Thyroid gland (tissue), 4 donors: Measurements from ENCODE around the gene PARVB. TPM values are rescaled to one million over a fixed set of nuclear protein-coding genes. Genes with fewer than 3 reads are reported as not detected.

Source experiments
- DNase-seq, 2 donors: peaks; one replicate each; pipeline ENCODE4 v3.0.0-alpha.2; 2019
- H3K27ac ChIP-seq, 3 donors: fragments of 200-600 bp; sonication (generic); 1 replicate in 2 of 3; 2 replicates in 1 of 3; pipeline ENCODE4 v1.5.1; 2016 to 2019; ENCODE audit warnings: mild to moderate bottlenecking in 1 of 3, moderate library complexity in 1 of 3
- H3K27me3 ChIP-seq: fragments of 200-600 bp; sonication (generic); one replicate; pipeline ENCODE4 v1.5.1; 2019
- H3K36me3 ChIP-seq, 2 donors: fragments of 200-600 bp; sonication (generic); one replicate each; pipeline ENCODE4 v1.5.1; 2016 to 2019
- H3K4me1 ChIP-seq, 2 donors: fragments of 200-600 bp; sonication (generic); one replicate each; pipeline ENCODE4 v1.5.1; 2017 to 2019
- H3K4me3 ChIP-seq, 3 donors: fragments of 200-600 bp; sonication (generic); replicated peaks in 1 of 3; 1 replicate in 2 of 3; 2 replicates in 1 of 3; pipeline ENCODE4 v1.5.1; 2016; ENCODE audit warnings: mild to moderate bottlenecking in 1 of 3
- H3K9me3 ChIP-seq: fragments of 200-600 bp; sonication (generic); one replicate; pipeline ENCODE4 v1.5.1; 2017
- POLR2A ChIP-seq, 2 donors: fragments of 450-650 bp; IDR thresholded peaks; one replicate each; pipeline ENCODE4 v1.6.1; 2017; ENCODE audit warnings: antibody characterized with exemption in 2 of 2, mild to moderate bottlenecking in 2 of 2, moderate library complexity in 1 of 2
- WGBS, 2 donors: methylation state at CpG; one replicate each; pipeline ENCODE4 v1.1.5; 2017; 5-methylcytosine and 5-hydroxymethylcytosine counted together
- intact Hi-C: fragments of 100-400 bp; cut with DNase I; formaldehyde crosslinking; loops from one replicate; pipeline ENCODE4 v1.15.1; 2023
- total RNA-seq, 4 donors: library from RNA; depleted of rRNA; stranded (reverse); fragments of >200 nt; gene quantifications; one replicate each; pipeline ENCODE4 v1.2.3, GENCODE V29; 2016
- TF ChIP-seq, protein P1 (sequence below), 6 experiments: fragments of 200-600 bp in 3 of 6; fragments of 450-650 bp in 3 of 6; sonication (generic) in 3 of 6; IDR thresholded peaks; one replicate each; pipeline ENCODE4 v1.5.1; 2016 to 2019; ENCODE audit warnings: antibody characterized with exemption in 6 of 6, mild to moderate bottlenecking in 2 of 6, inconsistent platforms in 1 of 6, moderate library complexity in 1 of 6

PARVB gene
- total RNA-seq, 4 donors from 2014 or later, result 6.7 to 34.9 (median 11.0) TPM

DNA sequence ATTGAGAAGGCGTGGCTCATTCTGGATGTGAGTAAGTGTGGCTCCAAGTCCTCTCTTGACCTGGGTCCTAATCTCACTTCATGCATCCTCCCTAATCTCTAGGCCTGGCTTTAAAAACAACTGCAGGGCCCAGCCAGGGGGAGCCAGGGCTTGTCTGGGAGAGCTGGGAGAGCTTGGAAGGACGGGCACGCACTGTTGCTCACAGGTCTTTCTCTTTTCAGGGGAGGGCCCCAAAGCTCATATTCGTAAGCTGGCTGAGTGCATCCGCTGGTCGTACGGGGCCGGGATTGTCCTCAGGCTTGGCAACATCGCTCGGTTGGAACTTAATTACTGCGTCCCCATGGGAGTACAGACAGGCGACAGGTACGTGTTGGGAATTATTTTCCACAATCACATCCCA, 34.1 kb upstream of the PARVB start:
- DNase-seq, result no peak

DNA sequence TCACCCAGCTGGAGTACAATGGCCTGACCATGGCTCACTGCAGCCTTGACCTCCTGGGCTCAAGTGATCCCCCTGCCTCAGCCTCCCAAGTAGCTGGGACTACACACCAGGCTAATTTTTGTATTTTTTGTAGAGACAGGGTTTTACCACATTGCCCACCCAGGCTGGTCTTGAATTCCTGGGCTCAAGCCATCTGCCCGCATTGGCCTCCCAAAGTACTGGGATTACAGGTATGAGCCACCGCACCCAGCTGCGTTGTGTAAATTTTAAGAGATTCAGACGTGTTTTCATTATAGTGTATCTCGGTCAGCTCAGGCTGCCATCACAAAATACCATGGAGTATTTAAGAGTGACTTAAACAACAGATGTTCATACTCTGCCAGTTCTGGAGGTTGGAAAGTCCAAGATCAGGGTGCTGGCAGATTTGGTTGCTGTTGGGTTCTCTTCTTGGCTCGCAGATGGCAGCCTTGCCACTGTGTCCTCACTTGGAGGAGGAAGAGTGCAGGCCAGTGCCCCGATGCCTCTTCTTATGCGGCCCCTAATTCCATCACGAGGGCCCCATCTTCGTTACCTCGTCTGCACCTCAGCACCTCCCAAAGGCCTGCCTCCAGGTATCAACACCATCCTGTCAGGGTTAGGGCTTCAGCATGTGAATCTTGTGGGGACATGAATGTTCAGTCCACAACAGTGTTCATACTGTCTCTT, 32.6 kb upstream of the PARVB start:
- H3K9me3 ChIP-seq, result no peaks in the 10 kb centered on the region
- DNase-seq, result no peak
- intact Hi-C loops, result loop anchor here (5.0 kb wide), 1 partner anchor 636 kb away; no protein-coding TSS in a partner anchor
- TF ChIP-seq, protein P1, sequence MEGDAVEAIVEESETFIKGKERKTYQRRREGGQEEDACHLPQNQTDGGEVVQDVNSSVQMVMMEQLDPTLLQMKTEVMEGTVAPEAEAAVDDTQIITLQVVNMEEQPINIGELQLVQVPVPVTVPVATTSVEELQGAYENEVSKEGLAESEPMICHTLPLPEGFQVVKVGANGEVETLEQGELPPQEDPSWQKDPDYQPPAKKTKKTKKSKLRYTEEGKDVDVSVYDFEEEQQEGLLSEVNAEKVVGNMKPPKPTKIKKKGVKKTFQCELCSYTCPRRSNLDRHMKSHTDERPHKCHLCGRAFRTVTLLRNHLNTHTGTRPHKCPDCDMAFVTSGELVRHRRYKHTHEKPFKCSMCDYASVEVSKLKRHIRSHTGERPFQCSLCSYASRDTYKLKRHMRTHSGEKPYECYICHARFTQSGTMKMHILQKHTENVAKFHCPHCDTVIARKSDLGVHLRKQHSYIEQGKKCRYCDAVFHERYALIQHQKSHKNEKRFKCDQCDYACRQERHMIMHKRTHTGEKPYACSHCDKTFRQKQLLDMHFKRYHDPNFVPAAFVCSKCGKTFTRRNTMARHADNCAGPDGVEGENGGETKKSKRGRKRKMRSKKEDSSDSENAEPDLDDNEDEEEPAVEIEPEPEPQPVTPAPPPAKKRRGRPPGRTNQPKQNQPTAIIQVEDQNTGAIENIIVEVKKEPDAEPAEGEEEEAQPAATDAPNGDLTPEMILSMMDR (IDR thresholded peaks at IDR 0.05), result no peak
- no peak for TF ChIP-seq POLR2A (IDR thresholded peaks at IDR 0.05)
- no peak overlapping the region for H3K27ac ChIP-seq
- peaks cover 13 to 44% of the 10 kb centered on the region in 2 donors for H3K36me3 ChIP-seq
- no peaks in the 10 kb centered on the region for H3K4me1 ChIP-seq
- H3K4me3 ChIP-seq, result no peak overlapping the region
- no peaks in the 10 kb centered on the region for H3K27me3 ChIP-seq
- 96 to 97% methylated on average over 11 of the region's 11 CpGs for WGBS, 2 donors

More for the DNA sequence above, 34.1 kb upstream of the PARVB start:
- WGBS, 2 donors, result 88 to 90% methylated on average over 12 to 13 of the region's 13 CpGs
- TF ChIP-seq, protein P1 (IDR thresholded peaks at IDR 0.05), result no peak
- no peak for TF ChIP-seq POLR2A (IDR thresholded peaks at IDR 0.05)
- H3K4me3 ChIP-seq, result no peak overlapping the region
- H3K36me3 ChIP-seq, result peaks cover 16 to 52% of the 10 kb centered on the region in 2 donors
- no peaks in the 10 kb centered on the region for H3K9me3 ChIP-seq
- no peak overlapping the region for H3K27ac ChIP-seq
- H3K27me3 ChIP-seq, result no peaks in the 10 kb centered on the region
- no peaks in the 10 kb centered on the region for H3K4me1 ChIP-seq
- intact Hi-C loops, result loop anchor here (5.0 kb wide), 1 partner anchor 637 kb away; no protein-coding TSS in a partner anchor

DNA sequence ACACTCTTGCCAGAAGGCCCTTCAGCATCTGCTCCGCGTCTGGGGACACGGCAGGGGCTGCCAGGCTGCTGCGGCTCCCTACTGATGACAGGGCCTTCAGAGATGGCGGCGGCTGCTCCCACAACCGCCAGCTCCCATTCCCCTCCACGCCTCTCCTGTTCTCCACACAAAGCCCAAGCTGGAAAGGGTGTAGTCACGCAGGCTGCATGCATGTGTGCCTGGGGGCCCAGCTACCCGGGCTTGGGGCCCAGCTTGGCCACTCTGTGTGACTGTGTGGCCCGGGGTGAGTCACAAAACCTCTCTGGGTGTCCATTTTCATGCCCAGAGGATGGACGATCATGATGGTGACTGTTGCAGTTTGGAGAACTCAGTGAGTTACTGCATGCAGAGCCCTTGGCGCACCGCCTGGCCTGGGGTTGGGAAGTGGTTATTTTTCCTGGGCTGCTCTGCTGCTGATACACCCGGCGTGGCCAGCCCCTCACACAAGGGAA, 31.7 kb upstream of the PARVB start:
- Histone ChIP-seq H3K9me3 (no peaks in the 10 kb centered on the region), H3K27ac (no peak overlapping the region), H3K4me1 (no peaks in the 10 kb centered on the region), H3K36me3 (peaks cover 17 to 49% of the 10 kb centered on the region in 2 donors), H3K27me3 (no peaks in the 10 kb centered on the region), H3K4me3 (no peak overlapping the region)
- WGBS, 2 donors, result 79 to 88% methylated on average over 10 to 14 of the region's 16 CpGs
- intact Hi-C loops, result loop anchor here (5.0 kb wide), 1 partner anchor 635 kb away; no protein-coding TSS in a partner anchor
- TF ChIP-seq POLR2A (IDR thresholded peaks at IDR 0.05), result no peak
- TF ChIP-seq, protein P1 (IDR thresholded peaks at IDR 0.05), result no peak
- peak in 1 of 2 donors; percentile 14 for DNase-seq

DNA sequence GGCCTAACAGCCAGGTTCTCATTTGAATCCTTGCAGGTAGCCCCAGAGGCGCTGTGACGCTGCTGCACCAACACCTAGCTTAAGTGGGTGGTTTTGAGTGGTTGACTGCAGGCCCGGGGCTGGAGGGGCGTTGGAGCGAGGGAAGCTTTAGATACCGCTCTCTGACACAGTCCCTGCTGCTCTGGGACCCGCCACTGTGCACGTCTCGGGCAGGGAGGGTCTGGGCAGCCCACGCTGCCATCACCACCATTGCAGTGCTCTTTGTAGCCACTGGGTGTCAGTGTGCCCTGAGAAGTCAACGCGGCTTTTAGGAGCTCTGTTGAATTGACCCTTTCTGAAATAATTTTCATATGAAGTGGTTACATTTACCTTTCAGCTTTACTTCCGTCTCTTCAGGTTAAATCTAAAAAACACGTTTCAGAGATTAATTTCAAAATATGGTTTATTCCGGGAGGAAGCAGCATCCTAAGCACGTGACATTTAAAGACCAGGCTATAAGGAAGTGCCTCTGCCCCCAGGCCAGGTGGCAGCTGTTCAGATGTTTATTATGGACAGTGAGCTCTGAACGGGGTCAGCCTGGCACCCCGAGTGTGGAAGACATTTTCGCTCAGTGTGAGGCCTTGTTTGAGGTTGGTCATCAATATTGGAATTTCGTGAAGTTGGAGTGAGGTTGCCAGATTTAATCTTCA, 30.9 kb upstream of the PARVB start:
- Histone ChIP-seq H3K4me3 (no peak overlapping the region), H3K4me1 (no peaks in the 10 kb centered on the region), H3K36me3 (peaks cover 25 to 51% of the 10 kb centered on the region in 2 donors), H3K27ac (no peak overlapping the region), H3K27me3 (no peaks in the 10 kb centered on the region), H3K9me3 (no peaks in the 10 kb centered on the region)
- peak; percentile 49 to 51 for DNase-seq
- TF ChIP-seq, protein P1 (IDR thresholded peaks at IDR 0.05), result peak; percentile 73 to 95 (median 84)
- no peak for TF ChIP-seq POLR2A (IDR thresholded peaks at IDR 0.05)
- intact Hi-C loops, result loop anchor here (5.0 kb wide), 1 partner anchor 634 kb away; no protein-coding TSS in a partner anchor
- 42 to 53% methylated on average over 12 to 18 of the region's 20 CpGs for whole genome bisulfite sequencing, 2 donors
